GM18519 (cell line): ENCODE measurements around the gene CTNNBL1.

Experiments used
- ATAC-seq: cut with Tn5 transposase; IDR thresholded peaks from one replicate; pipeline ENCODE4 v1.9.1; 2021; ENCODE audit warnings: mild to moderate bottlenecking, moderate library complexity; ENCODE audit not compliant: unreplicated experiment, low FRiP score

Gene CTNNBL1

GRCh38 chr20:37773291-37773826, 79.5 kb downstream of the CTNNBL1 start:
- ATAC-seq: no peak

- ATAC-seq: no peak
These were observed 80.3 kb downstream of the CTNNBL1 start for GRCh38 chr20:37774156-37774555.

GRCh38 chr20:37775200-37775599, 81.4 kb downstream of the CTNNBL1 start:
- ATAC-seq: no peak

GRCh38 chr20:37776049-37776448, 82.2 kb downstream of the CTNNBL1 start:
- no peak for ATAC-seq

GRCh38 chr20:37776526-37776925, 82.7 kb downstream of the CTNNBL1 start:
- no peak for ATAC-seq

GRCh38 chr20:37777012-37777950, 83.5 kb downstream of the CTNNBL1 start:
- ATAC-seq: no peak

- ATAC-seq: no peak
These were observed 84.3 kb downstream of the CTNNBL1 start for GRCh38 chr20:37777988-37778659.

GRCh38 chr20:37781626-37782025, 87.8 kb downstream of the CTNNBL1 start:
- no peak for ATAC-seq

GRCh38 chr20:37786043-37786442, 92.2 kb downstream of the CTNNBL1 start:
- ATAC-seq: no peak

GRCh38 chr20:37789408-37789807, 95.6 kb downstream of the CTNNBL1 start:
- ATAC-seq: no peak

GRCh38 chr20:37790900-37791299, 97.1 kb downstream of the CTNNBL1 start:
- ATAC-seq: no peak

- no peak for ATAC-seq
These were observed 102.3 kb downstream of the CTNNBL1 start for GRCh38 chr20:37796121-37796520.

GRCh38 chr20:37796733-37797132, 102.9 kb downstream of the CTNNBL1 start:
- no peak for ATAC-seq

- no peak for ATAC-seq
These were observed 103.9 kb downstream of the CTNNBL1 start for GRCh38 chr20:37797669-37798175.

GRCh38 chr20:37798312-37798711, 104.5 kb downstream of the CTNNBL1 start:
- no peak for ATAC-seq

- no peak for ATAC-seq
These were observed 106.8 kb downstream of the CTNNBL1 start for GRCh38 chr20:37800618-37801017.

- ATAC-seq: no peak
These were observed 108.1 kb downstream of the CTNNBL1 start for GRCh38 chr20:37801921-37802320.

- no peak for ATAC-seq
These were observed 109.8 kb downstream of the CTNNBL1 start for GRCh38 chr20:37803438-37804307.

- no peak for ATAC-seq
These were observed 111.0 kb downstream of the CTNNBL1 start for GRCh38 chr20:37804584-37805566.
